GM19240 (cell line): ENCODE results near the gene LRCH1.
A peak's percentile ranks its signal among the peaks of the same experiment; 100 is the strongest.
"Not testable (repeated sequence)": the region's sequence is repeated elsewhere in the genome, so short reads cannot be mapped to it uniquely, and the experiment has no call there.

Experiments
- DNase-seq: peaks from one replicate; pipeline ENCODE4 v3.0.0; 2011; ENCODE audit warnings: low spot score; ENCODE audit not compliant: insufficient read length

The LRCH1 gene

GRCh38 chr13:46552889-46553520 is at the start of gene LRCH1:
Gene LRCH1 (plus strand): TSS chr13:46553170. CDS start chr13:46553397, 227 bp downstream.
- DNase-seq, result peak; percentile 71

- no peak for DNase-seq
Observed at GRCh38 chr13:46504036-46504435, 48.9 kb upstream of the LRCH1 start.

- DNase-seq, result no peak
Observed at GRCh38 chr13:46507981-46508380, 45.0 kb upstream of the LRCH1 start.

GRCh38 chr13:46509981-46510380 is 43.0 kb upstream of the LRCH1 start:
- no peak for DNase-seq

GRCh38 chr13:46515803-46516202 is 37.2 kb upstream of the LRCH1 start:
- DNase-seq, result no peak

GRCh38 chr13:46516599-46517338 is 36.2 kb upstream of the LRCH1 start:
- no peak for DNase-seq

- DNase-seq, result not testable (repeated sequence)
Observed at GRCh38 chr13:46517748-46518147, 35.2 kb upstream of the LRCH1 start.

GRCh38 chr13:46519182-46519581 is 33.8 kb upstream of the LRCH1 start:
- DNase-seq, result no peak

GRCh38 chr13:46520166-46520565 is 32.8 kb upstream of the LRCH1 start:
- no peak for DNase-seq

GRCh38 chr13:46521486-46521885 is 31.5 kb upstream of the LRCH1 start:
- no peak for DNase-seq

GRCh38 chr13:46521921-46522747 is 30.8 kb upstream of the LRCH1 start:
- DNase-seq, result no peak

- DNase-seq, result no peak
Observed at GRCh38 chr13:46522748-46523030, 30.3 kb upstream of the LRCH1 start.

GRCh38 chr13:46523972-46524752 is 28.8 kb upstream of the LRCH1 start:
- no peak for DNase-seq

GRCh38 chr13:46526100-46526735 is 26.8 kb upstream of the LRCH1 start:
- DNase-seq, result no peak

GRCh38 chr13:46526740-46527139 is 26.2 kb upstream of the LRCH1 start:
- DNase-seq, result no peak

- DNase-seq, result no peak
Observed at GRCh38 chr13:46527237-46527636, 25.7 kb upstream of the LRCH1 start.

- DNase-seq, result no peak
Observed at GRCh38 chr13:46529216-46529919, 23.6 kb upstream of the LRCH1 start.

GRCh38 chr13:46530084-46530935 is 22.7 kb upstream of the LRCH1 start:
- no peak for DNase-seq

- no peak for DNase-seq
Observed at GRCh38 chr13:46531953-46532352, 21.0 kb upstream of the LRCH1 start.

GRCh38 chr13:46535002-46535401 is 18.0 kb upstream of the LRCH1 start:
- DNase-seq, result no peak
